HG03025 (cell line): ENCODE results near the gene DAW1.
A peak's percentile ranks its signal among the peaks of the same experiment; 100 is the strongest.
"Not testable (repeated sequence)": the region's sequence is repeated elsewhere in the genome, so short reads cannot be mapped to it uniquely, and the experiment has no call there.

Experiments
- ATAC-seq: cut with Tn5 transposase; IDR thresholded peaks from one replicate; pipeline ENCODE4 v1.9.1; 2021; ENCODE audit warnings: mild to moderate bottlenecking, moderate library complexity; ENCODE audit not compliant: unreplicated experiment, low FRiP score

The DAW1 gene

GRCh38 chr2:227903381-227903780, 31.9 kb downstream of the DAW1 start:
- no peak for ATAC-seq

- ATAC-seq: no peak
Observed at GRCh38 chr2:227906991-227907390, 35.6 kb downstream of the DAW1 start.

- no peak for ATAC-seq
Observed at GRCh38 chr2:227908266-227909054, 37.0 kb downstream of the DAW1 start.

- no peak for ATAC-seq
Observed at GRCh38 chr2:227914362-227914761, 42.9 kb downstream of the DAW1 start.

GRCh38 chr2:227921648-227922047, 50.2 kb downstream of the DAW1 start:
- no peak for ATAC-seq

GRCh38 chr2:227932001-227932400, 60.6 kb downstream of the DAW1 start:
- ATAC-seq: peak; percentile 64

GRCh38 chr2:227932403-227932802, 61.0 kb downstream of the DAW1 start:
- ATAC-seq: peak; percentile 33

- no peak for ATAC-seq
Observed at GRCh38 chr2:227933884-227934283, 62.5 kb downstream of the DAW1 start.

GRCh38 chr2:227936249-227936648, 64.8 kb downstream of the DAW1 start:
- ATAC-seq: not testable (repeated sequence)

- ATAC-seq: no peak
Observed at GRCh38 chr2:227939271-227940027, 68.0 kb downstream of the DAW1 start.

- ATAC-seq: no peak
Observed at GRCh38 chr2:227942021-227942420, 70.6 kb downstream of the DAW1 start.

- no peak for ATAC-seq
Observed at GRCh38 chr2:227942965-227943364, 71.5 kb downstream of the DAW1 start.

- no peak for ATAC-seq
Observed at GRCh38 chr2:227960317-227960716, 88.9 kb downstream of the DAW1 start.

- ATAC-seq: no peak
Observed at GRCh38 chr2:227971619-227972230, 100.3 kb downstream of the DAW1 start.

- no peak for ATAC-seq
Observed at GRCh38 chr2:227973241-227973640, 101.8 kb downstream of the DAW1 start.
